HPDE6-E6E7 (cell line): Measurements from ENCODE around the gene PHACTR1.

ENCODE experiments used
- DNase-seq: peaks from one replicate; pipeline ENCODE4 v3.0.0; 2011; ENCODE audit warnings: missing footprints; ENCODE audit errors: extremely low spot score

The PHACTR1 gene

DNA sequence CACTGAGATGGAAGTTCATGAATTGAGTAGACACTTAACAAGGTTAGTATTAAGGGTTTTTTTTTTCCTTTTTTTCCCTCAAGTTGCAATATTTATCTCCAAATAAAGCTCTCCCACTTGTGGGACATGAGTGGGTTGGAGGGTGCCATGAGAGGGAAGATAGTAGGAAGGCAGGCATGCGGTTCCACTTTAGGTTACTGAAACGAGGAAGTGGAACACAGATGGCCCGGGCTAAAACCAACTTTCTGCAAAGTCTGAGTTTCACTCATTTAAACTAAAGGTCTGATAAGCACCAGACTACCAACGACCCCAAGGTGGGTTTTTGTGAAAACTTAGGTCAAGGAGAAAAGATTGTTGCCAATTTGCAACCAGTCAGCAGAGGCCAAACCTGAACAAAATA, 569.6 kb downstream of the PHACTR1 start:
- no peak for DNase-seq

DNA sequence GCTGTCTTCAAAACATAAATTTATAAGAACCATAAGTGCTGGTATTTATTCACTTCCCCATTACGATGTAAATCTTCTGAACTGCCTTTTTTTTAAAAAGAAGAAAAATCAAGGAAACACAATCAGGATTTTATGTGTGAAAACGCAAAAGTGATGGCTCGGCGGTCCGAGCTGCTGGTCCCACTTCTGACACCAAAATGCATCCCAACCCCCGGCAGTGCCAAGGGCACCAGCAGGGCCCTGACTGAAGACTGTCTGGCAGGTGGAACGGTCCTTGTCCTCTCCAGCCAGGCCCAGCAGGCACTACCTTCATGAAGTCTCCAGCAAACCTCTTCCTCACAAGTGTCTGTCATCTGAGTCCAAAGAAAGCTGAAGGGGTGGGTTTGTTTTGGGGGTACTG, 570.5 kb downstream of the PHACTR1 start:
- no peak for DNase-seq

DNA sequence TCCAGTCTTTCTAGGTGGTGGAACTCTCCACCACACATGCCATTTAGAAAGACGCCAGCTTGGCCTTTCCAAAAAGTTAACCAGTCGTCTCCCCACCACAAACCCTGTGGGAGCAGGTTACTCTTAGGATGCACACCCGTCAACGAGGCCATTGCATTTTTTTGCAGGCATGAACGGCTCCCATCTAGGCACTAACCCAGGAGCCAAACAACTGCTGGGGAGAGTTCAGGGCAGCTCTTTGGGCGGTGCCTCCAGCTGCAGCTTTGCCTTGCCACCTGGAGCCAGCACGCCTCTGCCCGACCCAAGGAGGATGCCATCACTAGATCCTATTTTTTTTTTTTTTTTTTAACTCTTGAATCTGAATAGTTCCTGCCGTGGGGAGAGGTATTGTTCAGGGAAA, 571.9 kb downstream of the PHACTR1 start:
- no peak for DNase-seq

DNA sequence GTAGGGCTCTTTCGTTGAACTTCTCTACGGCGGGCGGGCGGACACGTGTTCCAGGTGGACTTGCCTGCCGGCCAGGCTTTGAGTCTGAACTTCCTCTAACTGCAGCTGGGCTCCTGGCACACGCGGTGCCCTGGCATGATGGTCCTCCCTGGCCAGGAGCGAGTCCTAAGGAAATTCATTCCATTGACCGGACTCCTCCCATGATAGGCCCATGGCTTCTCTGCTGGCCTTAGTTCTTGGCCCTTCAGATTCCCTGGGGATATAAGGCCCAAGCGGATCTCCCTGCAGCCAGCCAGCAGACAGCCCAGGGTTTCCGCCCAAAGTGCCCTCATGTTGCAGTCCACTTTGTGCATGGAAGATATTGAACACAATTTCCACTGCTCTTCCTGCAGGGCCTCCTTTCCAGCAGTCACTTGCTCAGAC, 572.4 kb downstream of the PHACTR1 start:
- DNase-seq = no peak

DNA sequence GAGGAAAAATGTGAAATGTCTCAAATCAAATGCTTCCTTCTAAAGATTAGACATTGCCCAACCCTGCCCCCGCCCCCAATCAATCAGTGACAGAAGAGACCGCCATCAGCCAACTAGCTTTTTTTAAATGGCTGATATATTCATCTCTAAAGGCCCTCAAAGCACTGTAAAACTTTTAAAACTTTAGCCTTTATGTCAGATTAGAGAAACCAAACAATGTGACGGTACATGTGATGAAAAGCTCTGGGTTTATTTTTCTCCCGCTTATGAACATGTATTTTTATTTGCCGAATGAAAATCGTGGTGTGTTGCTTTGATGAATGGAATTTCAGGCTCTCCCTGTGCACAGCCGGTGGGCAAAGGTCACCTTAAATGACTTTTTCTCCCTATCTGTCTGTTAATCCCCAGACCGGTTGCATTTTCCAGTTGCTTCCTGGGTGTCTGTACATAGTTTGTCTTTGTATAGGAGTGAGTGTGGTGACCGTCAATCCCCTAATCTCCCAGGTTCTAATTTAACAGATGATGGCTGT, 573.3 kb downstream of the PHACTR1 start:
- no peak for DNase-seq

DNA sequence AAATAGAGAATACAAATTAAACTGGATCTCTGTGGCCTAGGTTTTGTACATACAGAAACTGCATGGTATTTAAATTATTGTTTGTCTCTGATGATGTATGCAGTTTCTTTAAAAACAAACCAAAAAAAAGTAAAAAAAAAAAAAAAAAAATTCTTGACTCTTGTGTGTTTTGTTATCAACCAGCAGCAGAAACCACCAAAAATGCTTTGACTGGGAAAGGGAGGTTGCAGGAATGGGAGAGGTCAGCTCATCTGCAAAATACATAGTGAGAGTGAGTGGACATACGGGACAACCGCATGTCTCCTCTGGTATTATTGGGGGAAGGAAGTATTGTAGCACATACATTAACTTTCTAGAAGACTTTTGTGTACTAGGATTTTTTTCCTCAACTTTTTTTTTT, 573.8 kb downstream of the PHACTR1 start:
- DNase-seq = no peak

DNA sequence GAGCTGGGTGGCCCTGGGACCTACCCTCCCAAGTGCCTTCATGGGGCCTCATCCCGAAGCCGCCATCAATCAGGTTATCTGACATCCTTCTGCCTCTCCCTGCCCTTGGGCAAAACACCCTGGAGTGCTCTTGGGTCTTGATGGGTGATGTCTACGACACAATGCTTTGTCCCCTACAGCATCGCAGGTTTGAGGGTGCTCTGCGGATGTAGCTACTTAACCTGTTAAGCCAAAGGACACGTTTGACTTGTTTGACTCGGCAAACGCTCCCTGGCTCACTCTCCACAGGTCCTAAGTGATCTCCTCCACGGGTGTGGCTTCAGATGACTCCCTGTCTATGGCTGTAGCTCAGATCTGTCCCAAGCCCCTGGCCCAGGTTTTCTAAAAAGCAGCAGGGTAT, 576.2 kb downstream of the PHACTR1 start:
- no peak for DNase-seq

DNA sequence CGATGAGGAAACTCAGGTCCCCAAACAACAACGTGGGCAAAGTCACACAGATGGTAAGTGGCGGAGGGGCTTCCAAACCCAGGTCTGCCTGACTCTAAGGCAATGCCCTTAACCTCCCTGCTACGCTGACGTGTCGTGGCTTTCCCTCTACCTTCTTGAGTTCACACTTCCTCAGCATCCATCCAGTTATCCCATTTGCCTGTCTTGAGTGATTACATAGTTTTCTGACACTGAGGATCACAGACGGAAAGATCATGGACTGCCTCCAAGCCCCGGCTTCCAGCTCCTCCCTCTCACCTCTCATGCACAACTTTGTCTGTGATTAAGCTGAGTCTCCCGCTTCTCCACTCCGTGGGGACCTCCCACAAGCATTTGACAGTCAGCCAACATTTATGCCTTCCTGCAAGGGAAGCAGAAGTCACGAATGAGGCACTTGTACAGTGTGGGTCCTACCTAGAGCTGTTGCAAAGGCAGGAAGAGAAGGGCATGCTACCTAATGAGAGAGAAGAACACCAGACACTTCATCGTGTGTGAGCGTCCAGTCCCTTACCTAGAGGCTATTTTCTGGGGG, 578.0 kb downstream of the PHACTR1 start:
- no peak for DNase-seq

DNA sequence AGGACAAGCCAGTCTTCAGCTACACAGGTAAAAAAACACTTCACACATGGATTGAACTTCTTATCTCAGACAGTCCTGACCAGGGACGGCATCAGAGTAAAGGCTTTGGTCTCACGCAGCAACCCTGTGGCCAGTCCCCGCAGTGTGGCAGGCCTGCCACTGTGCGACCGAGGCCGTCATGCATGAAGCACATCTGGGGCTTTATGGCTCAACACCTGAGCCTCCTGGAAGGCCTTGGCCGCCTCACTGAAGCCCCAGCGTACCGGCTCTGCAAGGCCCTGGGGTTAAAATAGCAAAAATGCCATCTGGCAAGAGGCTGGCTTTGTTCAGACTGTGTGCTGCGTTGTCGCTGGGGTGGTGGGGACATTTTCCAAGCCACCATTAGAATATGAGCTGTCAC, 579.0 kb downstream of the PHACTR1 start:
- DNase-seq = no peak

DNA sequence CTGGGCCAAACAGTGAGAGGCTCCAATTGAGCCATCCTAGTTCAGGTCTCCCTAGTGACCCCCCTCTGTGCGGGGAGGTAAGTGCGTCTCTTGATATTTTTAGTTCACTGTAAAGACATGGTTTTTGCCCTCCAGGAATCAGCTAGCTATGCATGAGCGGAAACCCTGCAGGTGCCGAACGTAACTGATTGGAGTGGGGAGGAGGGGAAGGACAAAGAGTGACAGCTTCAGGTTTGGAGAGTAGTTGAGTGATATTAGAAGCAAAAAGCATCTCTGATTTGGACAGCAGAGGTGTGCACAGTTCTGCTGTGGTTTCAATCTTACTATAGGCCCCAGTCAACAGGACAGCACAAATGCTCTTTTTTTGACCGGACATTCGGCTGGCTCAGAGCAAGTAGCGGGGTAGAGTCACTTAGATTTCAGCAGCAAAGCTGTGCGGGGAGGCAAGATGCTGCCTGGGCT, 580.0 kb downstream of the PHACTR1 start:
- no peak for DNase-seq

DNA sequence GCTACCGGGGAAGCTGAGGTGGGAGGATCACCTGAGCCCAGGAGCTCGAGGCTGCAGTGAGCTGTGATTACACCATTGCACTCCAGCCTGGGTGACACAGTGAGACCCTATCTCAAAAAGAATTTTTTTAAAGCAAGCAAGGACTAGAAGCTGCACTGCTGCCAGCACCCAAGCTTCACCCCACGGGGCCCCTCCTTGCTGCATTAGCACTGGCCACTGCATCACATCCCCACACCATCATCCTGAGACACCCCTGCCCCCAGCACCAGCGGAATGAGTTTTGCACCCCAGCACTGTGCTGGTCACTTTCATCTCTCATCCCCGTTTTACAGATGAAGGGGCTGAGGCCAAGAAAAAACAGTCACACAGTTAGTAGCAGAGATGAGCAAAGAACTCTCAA, 580.8 kb downstream of the PHACTR1 start:
- DNase-seq = no peak

DNA sequence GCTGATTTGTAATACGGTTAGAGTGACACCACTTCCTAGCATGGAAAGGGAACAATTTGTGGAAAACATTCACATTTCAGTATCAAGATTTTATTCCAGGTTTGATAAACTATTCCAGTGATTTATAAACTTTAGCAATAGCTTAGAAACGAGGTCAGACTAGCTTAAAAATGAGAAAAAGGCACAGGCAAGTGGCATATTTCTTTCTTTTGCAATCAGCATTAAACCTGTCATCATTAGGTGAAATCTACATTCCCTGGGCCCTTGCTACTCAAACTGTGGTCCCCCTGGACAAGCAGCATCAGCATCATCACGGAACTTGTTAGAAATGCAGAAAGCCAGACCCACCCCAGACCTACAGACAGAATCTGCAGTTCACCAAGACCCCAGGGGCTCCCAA, 581.9 kb downstream of the PHACTR1 start:
- no peak for DNase-seq

DNA sequence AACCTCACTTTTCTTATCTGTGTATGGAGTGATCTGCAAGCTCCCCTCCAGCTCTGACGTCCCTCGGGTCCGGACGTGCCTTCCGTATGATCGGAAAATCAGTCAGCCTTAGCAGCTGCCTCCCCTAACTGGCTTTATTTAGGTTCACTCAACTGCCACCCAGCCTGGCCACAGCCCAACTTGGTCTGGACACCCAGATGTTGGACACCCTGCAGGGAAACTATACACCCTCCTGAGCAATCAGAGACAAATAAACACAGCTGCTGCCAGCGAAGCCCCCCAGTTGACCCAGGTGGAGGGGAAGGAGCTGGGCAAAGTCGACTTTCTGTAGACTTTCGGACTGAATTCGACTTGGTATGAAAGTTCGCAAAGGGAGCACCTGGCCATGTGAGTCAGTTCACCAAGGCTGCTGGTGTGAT, 582.8 kb downstream of the PHACTR1 start:
- DNase-seq = no peak

DNA sequence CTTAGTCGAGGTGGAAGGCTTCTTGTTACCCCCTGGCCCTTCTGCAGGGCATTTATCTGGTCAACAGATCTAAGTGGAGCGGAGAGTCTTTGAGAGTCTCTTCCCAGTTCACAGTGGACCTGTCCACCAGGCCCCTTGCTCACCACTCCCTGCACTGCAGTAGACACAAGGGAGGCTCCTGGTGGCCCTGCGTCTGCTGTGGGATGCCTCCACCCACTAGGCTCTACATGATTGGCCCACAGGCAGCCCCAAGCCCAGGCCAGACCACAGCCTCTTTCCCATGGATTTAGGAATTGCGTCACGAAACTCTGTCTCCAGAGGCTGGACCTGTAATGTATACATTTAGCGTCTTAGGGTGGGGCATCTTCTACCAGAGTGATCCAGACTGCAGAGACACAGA, 583.4 kb downstream of the PHACTR1 start:
- no peak for DNase-seq

DNA sequence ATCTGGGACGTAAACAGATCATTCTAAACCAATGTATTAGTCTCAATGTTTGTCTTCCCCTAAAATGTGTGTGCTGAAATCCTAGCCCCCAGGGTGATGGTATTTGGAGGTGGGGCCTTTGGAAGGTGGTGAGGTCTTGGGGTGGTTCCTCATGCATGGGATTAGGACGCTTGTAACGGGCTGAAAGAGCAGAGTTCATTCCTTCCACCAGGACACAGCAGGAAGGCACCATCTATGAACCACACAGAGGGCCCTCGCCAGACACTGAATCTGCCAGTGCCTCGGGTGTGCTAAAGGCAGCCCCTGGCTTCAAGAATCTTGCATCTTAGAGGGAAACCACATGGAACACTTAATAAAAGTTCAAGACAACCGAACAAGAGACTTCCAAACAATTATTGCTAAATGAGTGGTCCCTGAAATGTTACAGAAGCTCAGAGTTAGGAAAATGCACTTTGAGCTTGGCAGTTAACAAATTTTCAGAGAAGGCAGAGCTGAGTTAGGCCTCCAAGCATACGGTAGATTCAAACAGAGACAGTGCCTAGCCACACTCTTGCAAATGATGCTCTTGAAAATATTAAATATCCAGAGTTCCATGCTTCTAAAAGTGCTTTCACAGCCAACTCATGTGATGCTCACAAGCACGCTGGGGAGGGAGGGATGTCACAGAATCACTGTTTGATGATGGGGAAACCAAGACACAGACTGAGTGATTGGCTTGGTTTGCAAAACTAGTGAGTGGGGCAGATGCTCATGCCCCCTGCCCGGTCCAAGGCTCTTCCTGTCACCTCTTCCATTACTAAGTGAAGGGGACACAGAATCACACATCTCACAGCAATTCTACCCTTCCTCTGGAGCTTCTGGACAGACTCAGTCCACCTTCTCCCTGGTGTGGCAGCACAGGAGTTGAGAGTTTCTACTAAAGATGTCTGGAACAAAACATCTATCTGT, 584.4 kb downstream of the PHACTR1 start:
- no peak for DNase-seq

DNA sequence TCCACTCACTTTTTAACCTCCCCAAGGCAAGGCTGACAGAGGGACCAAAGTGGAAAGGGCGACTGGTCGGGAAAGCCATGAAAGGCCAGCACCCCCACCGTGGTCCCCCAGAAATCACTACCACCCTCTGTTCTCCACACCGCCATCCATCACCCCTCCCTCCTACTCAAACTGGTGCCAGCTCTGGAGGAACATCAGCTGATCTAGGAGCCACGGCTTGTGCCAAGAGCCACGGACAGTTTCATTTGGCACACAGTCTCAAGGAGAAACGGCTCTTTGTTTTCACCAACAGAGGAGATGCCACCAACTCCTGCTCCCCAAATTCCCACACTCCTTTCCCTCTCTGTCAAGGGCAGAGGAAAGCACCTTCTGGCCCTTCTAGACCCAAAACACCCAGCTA, 585.7 kb downstream of the PHACTR1 start:
- no peak for DNase-seq

DNA sequence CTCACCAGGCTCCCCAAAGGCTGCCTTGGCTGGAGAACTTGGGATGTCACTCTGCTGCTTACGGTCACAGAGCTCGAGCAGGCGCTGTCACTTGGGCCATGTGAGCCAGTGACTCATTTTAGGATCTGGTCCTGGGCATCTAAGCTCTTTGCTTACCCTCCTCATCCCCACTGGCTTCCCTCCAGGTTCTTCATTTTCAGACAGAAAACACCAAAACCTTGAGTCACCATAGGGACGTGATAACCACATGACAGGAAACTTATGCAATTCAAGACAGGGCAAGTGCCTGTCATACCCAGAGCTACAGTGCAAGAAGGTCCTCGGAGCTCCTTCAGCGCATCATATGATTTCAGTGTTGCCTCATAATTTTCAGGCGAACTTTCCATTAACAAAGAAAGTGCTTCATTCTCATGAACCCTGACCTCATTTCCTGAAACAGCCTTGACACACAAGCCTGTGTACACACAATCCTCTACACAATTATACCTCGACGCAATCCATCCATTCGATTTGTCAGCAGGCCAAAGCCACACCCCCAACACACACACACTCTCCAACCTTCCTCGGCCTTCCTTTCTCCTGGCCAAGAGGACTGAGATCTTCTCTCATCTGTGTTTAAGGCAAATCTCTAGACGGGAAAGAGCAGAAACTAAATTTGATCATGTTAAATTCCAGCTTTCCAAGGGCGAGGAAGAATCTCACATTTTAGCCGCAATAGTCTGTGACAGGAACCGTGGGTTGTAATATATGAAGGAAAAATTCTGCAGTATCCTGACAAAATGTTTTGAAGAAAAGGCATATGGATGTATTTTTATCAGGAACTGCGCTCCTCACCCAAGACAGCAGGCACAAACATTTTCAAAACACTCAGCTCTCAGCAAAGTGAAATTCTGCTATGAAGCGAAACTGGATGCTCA, 586.4 kb downstream of the PHACTR1 start:
- DNase-seq = peak; percentile 85

DNA sequence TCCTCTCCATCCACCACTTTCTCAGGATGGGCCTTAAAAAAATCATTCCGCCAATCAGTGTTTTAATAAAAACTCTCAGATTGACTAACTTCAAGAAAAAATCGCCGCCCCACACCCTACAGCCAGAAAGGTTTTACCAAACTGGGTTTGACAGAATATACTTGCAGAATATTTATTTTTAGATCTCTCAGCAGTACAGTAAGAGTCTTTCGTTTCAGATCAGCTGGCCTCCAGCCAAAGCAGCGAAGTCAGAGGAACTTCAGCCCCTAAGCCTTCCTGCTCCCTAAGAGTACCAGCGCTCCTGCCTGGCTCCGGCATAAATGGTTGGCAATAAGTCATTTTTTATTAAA, 587.1 kb downstream of the PHACTR1 start:
- DNase-seq = no peak

DNA sequence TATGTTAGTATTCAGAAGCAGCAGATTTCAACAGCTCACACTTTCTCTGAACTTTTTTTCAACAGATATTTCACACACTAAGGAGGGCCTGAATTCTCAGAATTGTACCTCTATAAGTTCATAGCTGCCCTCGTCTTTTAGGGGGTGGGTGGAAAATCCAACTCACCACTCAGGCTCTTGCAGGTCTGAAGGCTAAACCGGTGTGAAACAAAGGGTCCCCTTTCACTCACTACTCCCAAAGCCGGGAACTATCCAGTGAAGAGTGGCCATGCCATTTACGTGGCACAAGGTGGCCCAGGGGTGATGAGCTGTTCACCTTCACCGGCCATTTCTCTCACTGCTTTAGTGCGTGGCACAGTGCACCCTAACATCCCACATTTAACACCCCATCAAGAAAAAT, 587.5 kb downstream of the PHACTR1 start:
- DNase-seq = no peak

DNA sequence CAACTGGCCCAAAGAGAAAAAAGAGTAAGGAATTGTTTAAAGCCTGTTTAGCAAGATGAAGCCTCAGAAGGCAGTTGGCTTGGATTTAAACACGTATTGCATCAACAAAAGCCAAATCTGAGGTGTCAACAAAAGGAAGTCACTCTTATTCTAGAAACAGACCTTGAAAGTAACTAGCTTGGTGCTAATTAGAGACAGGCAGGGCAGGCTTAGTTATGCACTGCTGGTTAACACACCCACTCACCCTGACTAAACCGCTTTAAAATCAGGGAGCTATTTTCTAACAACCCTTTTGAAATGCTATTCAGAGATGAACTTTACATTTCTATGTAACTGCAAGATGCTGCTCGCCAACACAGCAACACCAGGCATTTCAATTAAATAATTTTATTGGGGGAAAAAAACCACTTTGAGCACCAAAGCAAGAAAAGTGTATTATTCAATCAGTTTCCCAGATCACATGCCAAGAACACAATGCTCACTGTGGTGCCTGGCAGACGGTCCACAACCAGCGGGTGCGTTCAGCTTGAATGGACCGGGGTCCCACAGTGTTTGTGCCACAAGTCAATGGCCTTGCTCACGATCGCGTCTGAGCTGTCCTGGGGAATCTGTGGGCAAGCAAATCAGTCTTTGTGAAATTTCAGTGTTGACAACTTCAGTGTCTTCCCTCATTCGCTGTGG, 588.2 kb downstream of the PHACTR1 start:
- no peak for DNase-seq

DNA sequence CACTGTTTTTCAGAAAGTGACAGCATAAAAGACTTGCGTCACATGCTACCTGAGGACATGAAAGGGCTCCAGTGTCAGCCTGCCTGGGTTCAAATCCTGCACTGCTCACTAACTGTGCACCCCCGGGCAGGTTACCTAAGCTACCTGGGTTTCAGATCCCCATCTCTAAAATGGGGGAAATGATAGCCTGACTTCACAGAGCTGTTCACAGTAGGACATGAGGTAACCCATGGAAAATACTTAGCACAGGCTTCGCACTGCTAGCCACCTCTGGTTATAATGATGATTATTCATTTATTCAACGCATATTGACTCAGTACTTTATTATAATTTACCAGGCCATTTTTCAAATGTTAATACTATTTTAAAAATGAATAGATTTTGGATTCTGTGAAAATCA, 588.7 kb downstream of the PHACTR1 start:
- no peak for DNase-seq
